ENCODE measurements around the gene MAP2K1. TPM values are rescaled to one million over a fixed set of nuclear protein-coding genes. Genes with fewer than 3 reads are reported as not detected.
A peak's percentile ranks its signal among the peaks of the same experiment; 100 is the strongest.

Gene MAP2K1
- total RNA-seq, 1 donor from 2014 or later: 23.6 TPM

GRCh38 chr15:66503780-66504562 is 117.3 kb downstream of the MAP2K1 start:
- intact Hi-C loops (cut with DNase I): no loop called here
- H3K4me1 ChIP-seq: peaks cover 26% of the 10 kb centered on the region
- DNase-seq (ENCODE audit: extremely low spot score in 2 of 2): no peak

DNA sequence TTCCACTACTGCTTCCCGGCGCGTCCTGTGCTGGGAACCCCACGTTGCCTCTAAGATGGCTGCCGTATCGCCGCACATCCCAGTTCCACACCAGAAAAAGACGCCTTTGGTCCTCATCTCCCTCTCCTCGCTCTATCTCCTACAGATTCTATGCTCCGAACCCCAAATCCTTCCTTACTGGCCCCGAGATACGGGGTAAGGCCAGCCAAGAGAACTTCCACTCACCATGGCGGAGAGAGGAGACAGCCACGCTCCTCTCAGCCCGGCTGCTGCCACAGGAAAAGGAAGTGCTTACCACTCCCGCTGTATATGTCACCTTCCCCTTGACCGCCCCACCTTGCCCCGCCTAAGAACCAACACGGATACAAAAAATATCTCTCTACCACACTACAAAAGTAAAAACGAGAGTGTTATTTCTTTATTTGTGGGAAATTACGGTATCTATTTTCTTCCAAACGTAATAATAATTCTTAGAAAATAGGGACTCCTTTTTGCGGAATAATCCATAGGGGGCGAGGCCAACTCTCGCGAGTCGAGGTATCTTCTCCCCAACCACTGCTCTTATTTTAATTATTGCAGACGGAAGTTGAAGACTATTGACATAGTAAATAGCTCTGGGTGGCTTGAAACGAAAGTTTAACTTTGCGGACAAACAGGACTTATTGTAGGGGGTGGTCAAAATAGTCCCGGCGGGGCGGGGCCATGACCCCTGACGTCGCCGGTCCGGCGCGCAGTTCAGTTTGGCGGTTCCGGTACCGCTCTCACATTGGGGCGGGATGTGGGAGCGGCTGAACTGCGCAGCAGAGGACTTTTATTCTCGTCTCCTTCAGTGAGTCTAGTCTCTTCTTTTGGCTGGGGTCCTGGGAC is 118.1 kb downstream of the MAP2K1 start, which contains the start of the genes RPL4 and ZWILCH:
Gene RPL4 (minus strand): TSS at position 293 of the 867 bp plus-strand sequence. CDS start 65 bp downstream, at position 228.
Gene ZWILCH (plus strand): TSS at position 764 of the 867 bp plus-strand sequence. CDS start 13 bp downstream, at position 777.
- intact Hi-C loops (cut with DNase I): no loop called here

More at GRCh38 chr15:66503780-66504562, 117.3 kb downstream of the MAP2K1 start:
- TF ChIP-seq CTCF (IDR thresholded peaks at IDR 0.05) (no peak), POLR2A (IDR thresholded peaks at IDR 0.05) (no peak), POLR2AphosphoS5 (IDR thresholded peaks at IDR 0.05; ENCODE audit: insufficient read depth in 1 of 2, low read depth in 1 of 2) (no peak)
- Histone ChIP-seq H3K27me3 (no peaks in the 10 kb centered on the region), H3K9me3 (no peaks in the 10 kb centered on the region), H3K4me3 (peak overlapping the region; percentile 88 to 95), H3K27ac (peak overlapping the region; percentile 83), H3K36me3 (peaks cover 0 to 44% of the 10 kb centered on the region in 2 donors)

DNA sequence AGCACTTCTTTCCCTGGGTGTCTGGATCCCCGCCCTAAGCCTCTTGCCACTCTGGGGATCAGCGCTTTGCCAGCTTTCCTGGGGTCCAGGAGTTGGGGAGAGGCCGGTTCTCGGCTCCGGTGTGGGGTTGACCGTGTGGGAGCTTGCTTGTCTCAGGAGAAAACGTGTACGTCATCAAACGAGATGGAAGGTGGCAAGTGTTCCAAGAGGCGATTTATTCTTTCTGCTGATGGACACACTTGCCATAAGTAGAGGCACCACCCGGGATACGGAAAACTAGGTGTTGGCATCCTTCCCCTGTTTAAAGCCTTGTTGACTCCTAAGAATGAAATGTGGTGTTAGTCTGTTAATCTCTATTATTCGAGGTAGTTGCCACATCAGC is 118.7 kb downstream of the MAP2K1 start:
- Histone ChIP-seq H3K9me3 (no peaks in the 10 kb centered on the region), H3K27ac (peak overlapping the region; percentile 83), H3K4me1 (peaks cover 26% of the 10 kb centered on the region), H3K4me3 (peak overlapping the region; percentile 88 to 95), H3K36me3 (peaks cover 0 to 30% of the 10 kb centered on the region in 2 donors), H3K27me3 (no peaks in the 10 kb centered on the region)
- no peak for DNase-seq (ENCODE audit: extremely low spot score in 2 of 2)
- TF ChIP-seq POLR2A (IDR thresholded peaks at IDR 0.05) (no peak), CTCF (IDR thresholded peaks at IDR 0.05) (no peak), POLR2AphosphoS5 (IDR thresholded peaks at IDR 0.05; ENCODE audit: insufficient read depth in 1 of 2, low read depth in 1 of 2) (no peak)
- intact Hi-C loops (cut with DNase I): no loop called here

More for the DNA sequence above, 118.1 kb downstream of the MAP2K1 start, which contains the start of the genes RPL4 and ZWILCH:
- peaks cover 0 to 36% of the 10 kb centered on the region in 2 donors for H3K36me3 ChIP-seq
- no peaks in the 10 kb centered on the region for H3K9me3 ChIP-seq
- no peaks in the 10 kb centered on the region for H3K27me3 ChIP-seq
- DNase-seq (ENCODE audit: extremely low spot score in 2 of 2): no peak
- peaks cover 26% of the 10 kb centered on the region for H3K4me1 ChIP-seq
- H3K4me3 ChIP-seq: peak within 1 kb of the TSS; percentile 88 to 95
- H3K27ac ChIP-seq: peak within 1 kb of the TSS; percentile 83
- TF ChIP-seq POLR2AphosphoS5 (IDR thresholded peaks at IDR 0.05; ENCODE audit: insufficient read depth in 1 of 2, low read depth in 1 of 2) (peak; percentile 87 to 94), CTCF (IDR thresholded peaks at IDR 0.05) (peak in 2 of 3 experiments; percentile 8 to 14), POLR2A (IDR thresholded peaks at IDR 0.05) (peak in 1 of 2 donors; percentile 84)

GRCh38 chr15:66505818-66506217 is 119.1 kb downstream of the MAP2K1 start:
- intact Hi-C loops (cut with DNase I): no loop called here

More at GRCh38 chr15:66505818-66506217, 119.1 kb downstream of the MAP2K1 start:
- H3K27ac ChIP-seq: no peak overlapping the region
- DNase-seq (ENCODE audit: extremely low spot score in 2 of 2): no peak
- TF ChIP-seq POLR2AphosphoS5 (IDR thresholded peaks at IDR 0.05; ENCODE audit: insufficient read depth in 1 of 2, low read depth in 1 of 2) (no peak), CTCF (IDR thresholded peaks at IDR 0.05) (no peak), POLR2A (IDR thresholded peaks at IDR 0.05) (no peak)
- peak overlapping the region; percentile 88 to 95 for H3K4me3 ChIP-seq
- peaks cover 26% of the 10 kb centered on the region for H3K4me1 ChIP-seq
- H3K9me3 ChIP-seq: no peaks in the 10 kb centered on the region
- no peaks in the 10 kb centered on the region for H3K27me3 ChIP-seq
- peaks cover 0 to 26% of the 10 kb centered on the region in 2 donors for H3K36me3 ChIP-seq
